GM18498 (cell line): ENCODE results near the gene IL1R1.

Source experiments
- ATAC-seq: cut with Tn5 transposase; IDR thresholded peaks from one replicate; pipeline ENCODE4 v1.9.1; 2021; ENCODE audit warnings: mild to moderate bottlenecking, moderate library complexity; ENCODE audit not compliant: unreplicated experiment

The IL1R1 gene

GRCh38 chr2:102197389-102198137 lies 55.0 kb downstream of the IL1R1 start:
- no peak for ATAC-seq

GRCh38 chr2:102200539-102200938 lies 58.0 kb downstream of the IL1R1 start:
- no peak for ATAC-seq

- ATAC-seq, result no peak
Measured at GRCh38 chr2:102204638-102205037, 62.1 kb downstream of the IL1R1 start.

- no peak for ATAC-seq
Measured at GRCh38 chr2:102206666-102207341, 64.3 kb downstream of the IL1R1 start.

DNA sequence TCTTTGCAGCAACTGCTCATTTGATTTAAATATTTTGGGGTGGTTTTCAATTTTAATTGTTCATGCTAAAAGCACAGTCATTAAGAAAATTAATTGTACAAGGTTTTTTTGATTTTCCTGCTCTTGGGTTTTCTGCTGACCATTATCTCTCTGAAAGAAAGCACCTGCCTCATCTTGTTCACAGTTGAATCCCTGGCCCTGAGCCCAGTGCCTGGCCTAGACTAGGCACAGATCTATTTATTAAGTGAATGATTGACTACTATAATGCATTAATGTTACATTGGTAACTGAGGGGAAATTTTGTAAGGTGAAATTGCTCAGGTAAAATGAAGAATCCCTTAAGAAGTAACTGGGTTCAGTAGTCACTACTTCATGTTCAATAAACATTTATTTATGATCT lies 66.2 kb downstream of the IL1R1 start:
- ATAC-seq, result no peak

GRCh38 chr2:102209474-102209873 lies 66.9 kb downstream of the IL1R1 start:
- no peak for ATAC-seq

- ATAC-seq, result no peak
Measured at GRCh38 chr2:102217032-102217431, 74.5 kb downstream of the IL1R1 start.

DNA sequence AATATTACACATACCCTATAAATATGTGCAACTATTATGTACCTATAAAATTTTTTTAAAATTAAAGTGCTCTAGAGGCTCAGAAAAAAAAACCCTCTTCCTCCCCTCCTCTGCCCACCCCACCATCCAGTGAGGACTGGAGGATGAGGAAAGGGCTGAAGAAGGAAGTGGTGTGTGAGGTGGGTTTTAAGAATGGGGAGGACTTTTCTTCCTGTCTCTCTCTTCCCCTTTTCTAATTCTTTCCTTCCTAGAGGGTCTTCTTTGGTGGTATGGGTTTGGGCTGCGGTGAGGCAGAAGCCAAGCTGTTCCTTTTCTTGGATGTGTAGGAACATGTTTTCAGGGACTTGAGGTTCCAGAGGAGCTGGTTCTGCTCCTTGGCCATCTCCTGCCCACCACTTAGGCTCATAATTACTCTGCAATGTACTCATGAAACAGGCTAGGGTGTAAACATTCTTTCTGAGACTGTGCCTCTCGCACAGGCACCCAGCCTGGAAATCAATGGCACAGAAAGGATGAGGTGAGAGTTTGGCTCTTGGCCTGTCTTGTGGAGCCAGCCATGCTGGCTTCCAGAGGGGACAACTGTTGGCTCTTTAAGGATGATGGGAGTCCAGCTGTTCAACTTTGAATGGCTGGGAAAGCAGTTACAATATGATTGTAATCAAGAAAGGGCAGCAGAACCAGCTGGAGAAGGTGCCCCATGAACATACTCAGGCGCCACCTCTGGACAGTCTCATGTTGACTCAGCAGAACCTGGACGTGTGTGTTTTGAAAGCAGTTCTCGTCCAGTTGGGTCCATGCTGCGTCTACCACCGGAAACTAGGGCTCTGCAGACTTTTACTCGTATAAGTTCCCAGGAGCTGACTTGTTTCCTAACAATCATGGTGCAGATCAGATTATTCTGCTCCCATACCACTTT lies 82.5 kb downstream of the IL1R1 start:
- no peak for ATAC-seq

DNA sequence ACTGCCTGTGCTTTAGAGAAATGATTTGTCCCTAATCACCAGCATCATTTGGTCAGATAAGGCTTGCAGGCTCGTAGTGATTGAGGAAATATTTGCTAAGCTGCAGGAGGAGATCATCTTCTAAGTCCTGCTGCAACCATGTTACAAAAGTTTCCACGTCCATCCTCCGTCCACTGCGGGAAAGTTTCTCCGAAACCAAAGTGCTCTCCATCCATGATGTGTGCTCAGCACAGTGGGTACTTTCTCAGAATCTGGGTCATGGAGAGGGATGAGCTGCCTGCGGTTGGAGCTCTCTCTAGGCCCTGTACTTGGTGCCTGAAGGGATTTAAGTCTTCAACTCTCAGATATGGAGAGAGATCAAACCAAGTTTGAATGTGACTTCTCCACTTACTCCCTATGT lies 83.6 kb downstream of the IL1R1 start:
- no peak for ATAC-seq

DNA sequence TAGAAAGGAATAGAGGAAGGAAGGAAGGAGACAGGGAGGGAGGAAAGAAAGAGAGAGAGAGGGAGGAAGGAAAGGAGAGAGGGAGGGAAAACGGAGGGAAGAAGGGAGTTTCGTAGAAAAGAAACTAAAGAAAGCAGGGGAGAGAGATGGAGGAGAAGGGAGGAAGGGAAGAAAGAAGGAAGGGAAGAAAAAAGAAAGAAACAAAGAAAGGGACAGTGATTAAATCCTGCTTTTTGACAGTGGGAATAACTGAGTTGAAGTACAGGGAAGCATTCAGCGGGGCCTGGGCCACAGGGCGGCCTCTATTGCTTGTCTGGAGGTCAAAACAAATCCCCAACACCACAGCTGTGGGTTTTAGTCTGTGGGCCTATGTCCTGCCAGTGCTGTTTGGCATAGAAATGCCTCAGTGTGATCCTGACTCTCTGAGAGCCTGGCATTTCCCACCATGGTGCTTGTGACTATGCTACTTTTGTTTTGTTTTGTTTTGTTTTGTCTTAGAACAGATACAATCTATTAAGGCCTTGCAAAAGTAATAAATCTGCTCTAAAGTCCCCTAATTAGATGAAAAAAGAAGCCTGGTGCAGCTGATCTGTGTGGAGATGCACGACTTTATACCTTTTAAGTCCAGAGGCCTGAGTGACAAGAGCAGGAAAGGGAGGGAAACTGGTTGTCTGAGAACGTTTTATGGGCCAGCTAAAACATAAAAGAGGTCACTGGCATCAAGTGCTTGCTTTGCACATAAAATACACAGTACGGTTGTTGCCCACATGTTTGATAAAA lies 84.3 kb downstream of the IL1R1 start:
- ATAC-seq, result no peak

GRCh38 chr2:102229141-102229769 lies 86.7 kb downstream of the IL1R1 start:
- ATAC-seq, result no peak
